ENCODE data around the gene HOXB2.

HOXB2 gene

GRCh38 chr17:48588074-48588415 is 43.1 kb upstream of the HOXB2 start:
- no peaks in the 10 kb centered on the region for H3K36me3 ChIP-seq (ENCODE audit: control insufficient read depth, insufficient read depth, low read length)
- no peaks in the 10 kb centered on the region for H3K27me3 ChIP-seq (replicated peaks; ENCODE audit: control insufficient read depth, insufficient read depth, low read length)
- TF ChIP-seq CTCF (IDR thresholded peaks at IDR 0.05; ENCODE audit: insufficient read depth, low read length, poor library complexity, severe bottlenecking): no peak
- DNase-seq (ENCODE audit: extremely low read depth, insufficient read length): no peak
- no peak overlapping the region for H3K4me3 ChIP-seq (replicated peaks; ENCODE audit: low read depth, low read length)

DNA sequence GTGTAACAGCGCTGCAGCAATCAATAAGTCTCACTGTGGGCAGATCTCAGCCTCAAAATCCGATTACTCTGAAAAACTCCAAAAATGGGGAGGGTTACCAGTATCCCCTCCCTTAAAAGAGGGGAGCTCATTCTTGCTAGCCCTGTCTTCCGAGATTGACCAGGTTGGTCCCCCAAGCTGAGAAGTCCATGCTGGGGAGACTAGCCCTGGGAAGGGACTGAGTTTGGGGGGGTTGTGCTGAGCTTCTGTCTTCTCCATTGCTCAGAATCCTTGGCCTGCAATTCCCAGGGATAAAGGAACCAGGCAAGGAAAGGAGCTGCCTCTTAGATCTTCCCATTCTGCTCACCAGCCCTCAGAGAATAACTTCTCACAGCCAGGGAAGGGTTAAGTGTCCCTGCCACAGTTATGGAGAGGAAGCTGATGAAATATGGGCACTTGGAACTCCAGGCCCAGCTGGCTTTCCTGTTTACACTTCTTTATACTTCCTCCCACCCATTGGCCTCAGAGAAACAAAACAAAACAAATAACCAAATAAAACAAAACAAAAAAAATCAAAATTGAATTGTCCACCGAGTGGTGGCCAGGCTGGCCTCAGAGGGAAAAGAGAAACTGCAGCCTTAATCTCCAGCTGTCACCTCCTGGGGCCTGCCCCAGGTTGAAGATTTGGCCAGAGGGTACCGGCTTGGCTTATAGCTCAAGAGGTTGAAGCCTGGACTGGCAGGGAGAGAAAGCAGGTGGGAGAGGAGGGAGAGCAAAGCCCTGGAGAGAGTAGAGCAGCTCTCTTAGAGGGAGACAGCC is 42.6 kb upstream of the HOXB2 start:
- TF ChIP-seq CTCF (IDR thresholded peaks at IDR 0.05; ENCODE audit: insufficient read depth, low read length, poor library complexity, severe bottlenecking): no peak
- DNase-seq (ENCODE audit: extremely low read depth, insufficient read length): no peak
- Histone ChIP-seq H3K36me3 (ENCODE audit: control insufficient read depth, insufficient read depth, low read length) (no peaks in the 10 kb centered on the region), H3K27me3 (replicated peaks; ENCODE audit: control insufficient read depth, insufficient read depth, low read length) (no peaks in the 10 kb centered on the region), H3K4me3 (replicated peaks; ENCODE audit: low read depth, low read length) (no peak overlapping the region)

- no peak for DNase-seq (ENCODE audit: extremely low read depth, insufficient read length)
- TF ChIP-seq CTCF (IDR thresholded peaks at IDR 0.05; ENCODE audit: insufficient read depth, low read length, poor library complexity, severe bottlenecking): no peak
- no peaks in the 10 kb centered on the region for H3K27me3 ChIP-seq (replicated peaks; ENCODE audit: control insufficient read depth, insufficient read depth, low read length)
- H3K36me3 ChIP-seq (ENCODE audit: control insufficient read depth, insufficient read depth, low read length): no peaks in the 10 kb centered on the region
- peak overlapping the region; percentile 65 for H3K4me3 ChIP-seq (replicated peaks; ENCODE audit: low read depth, low read length)
Observed at GRCh38 chr17:48586355-48587258, 41.7 kb upstream of the HOXB2 start.

GRCh38 chr17:48584223-48584741 is 39.4 kb upstream of the HOXB2 start:
- Histone ChIP-seq H3K27me3 (replicated peaks; ENCODE audit: control insufficient read depth, insufficient read depth, low read length) (no peaks in the 10 kb centered on the region), H3K36me3 (ENCODE audit: control insufficient read depth, insufficient read depth, low read length) (no peaks in the 10 kb centered on the region), H3K4me3 (replicated peaks; ENCODE audit: low read depth, low read length) (no peak overlapping the region)
- TF ChIP-seq CTCF (IDR thresholded peaks at IDR 0.05; ENCODE audit: insufficient read depth, low read length, poor library complexity, severe bottlenecking): no peak
- DNase-seq (ENCODE audit: extremely low read depth, insufficient read length): no peak

DNA sequence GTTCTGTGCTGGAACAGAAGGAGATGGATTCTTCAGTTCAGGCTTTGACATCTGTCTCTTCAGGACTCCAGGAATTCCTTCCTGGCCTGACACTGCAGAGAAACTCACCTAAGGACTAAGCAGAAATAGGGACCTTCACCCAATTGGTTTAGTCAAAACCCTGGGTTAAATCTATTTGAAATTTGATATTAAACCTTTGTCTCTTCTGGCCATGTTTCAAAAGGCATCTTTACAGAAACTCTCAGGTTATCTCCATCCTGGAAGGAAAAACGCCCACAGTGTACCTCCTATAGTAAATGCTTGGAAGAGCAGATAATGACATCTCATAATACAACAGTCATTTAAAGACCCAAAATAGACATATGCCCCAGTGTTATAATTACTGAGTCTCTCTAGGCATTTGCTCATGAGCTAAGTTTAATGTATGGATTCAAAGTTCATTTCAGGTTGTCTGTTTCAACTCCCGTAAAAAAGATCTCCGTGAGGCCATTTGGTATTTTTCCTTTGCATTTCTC is 38.9 kb upstream of the HOXB2 start:
- no peak for TF ChIP-seq CTCF (IDR thresholded peaks at IDR 0.05; ENCODE audit: insufficient read depth, low read length, poor library complexity, severe bottlenecking)
- H3K27me3 ChIP-seq (replicated peaks; ENCODE audit: control insufficient read depth, insufficient read depth, low read length): no peaks in the 10 kb centered on the region
- no peaks in the 10 kb centered on the region for H3K36me3 ChIP-seq (ENCODE audit: control insufficient read depth, insufficient read depth, low read length)
- no peak overlapping the region for H3K4me3 ChIP-seq (replicated peaks; ENCODE audit: low read depth, low read length)
- DNase-seq (ENCODE audit: extremely low read depth, insufficient read length): no peak

Measured in GM06990 (cell line).